ENCODE data around the gene KCNK6.

- TF ChIP-seq ZBTB33 (IDR thresholded peaks at IDR 0.05) (no peak), RXRA (IDR thresholded peaks at IDR 0.05) (no peak), CTCF (IDR thresholded peaks at IDR 0.05; ENCODE audit: low read depth, low read length, missing input control) (no peak), MAX (IDR thresholded peaks at IDR 0.05) (no peak), FOXA1 (IDR thresholded peaks at IDR 0.05) (no peak), RAD21 (IDR thresholded peaks at IDR 0.05) (no peak), TAF1 (conservative IDR thresholded peaks at IDR 0.05) (no peak), GABPA (IDR thresholded peaks at IDR 0.05 in 1 of 2, conservative IDR thresholded peaks at IDR 0.05 in 1 of 2) (no peak), YY1 (IDR thresholded peaks at IDR 0.05) (no peak), JUND (IDR thresholded peaks at IDR 0.05) (no peak), HNF4A (conservative IDR thresholded peaks at IDR 0.05) (no peak), ATF3 (IDR thresholded peaks at IDR 0.05) (no peak)
Observed at GRCh38 chr19:38318660-38319059, 985 bp upstream of the KCNK6 start.
